GM12872 (cell line): ENCODE data around the gene ZIC2.

ENCODE experiments used
- TF ChIP-seq, protein P1 (sequence below): IDR thresholded peaks from 3 replicates; pipeline ENCODE4 v1.5.1; 2011; ENCODE audit warnings: low read depth, mild to moderate bottlenecking, low read length, moderate library complexity; ENCODE audit not compliant: insufficient read depth

The ZIC2 gene

DNA sequence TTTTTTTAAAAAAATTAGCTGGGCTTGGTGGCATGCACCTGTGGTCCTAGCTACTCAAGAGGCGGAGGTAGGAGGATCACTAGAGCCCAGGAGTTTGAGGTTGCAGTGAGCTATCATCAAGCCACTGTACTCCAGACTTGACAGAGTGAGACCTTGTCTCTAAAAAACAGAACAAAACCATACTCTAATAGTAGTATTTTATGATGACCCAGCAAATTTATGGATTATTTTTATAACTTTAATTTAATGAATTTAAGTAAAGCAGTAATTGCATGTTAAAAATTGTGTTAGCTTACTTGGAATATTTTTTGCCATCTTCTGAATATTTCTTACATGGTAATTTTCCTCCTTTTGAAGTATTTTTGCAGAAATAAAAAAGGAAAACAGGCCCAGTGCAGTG lies 48.3 kb downstream of the ZIC2 start:
- TF ChIP-seq, protein P1, sequence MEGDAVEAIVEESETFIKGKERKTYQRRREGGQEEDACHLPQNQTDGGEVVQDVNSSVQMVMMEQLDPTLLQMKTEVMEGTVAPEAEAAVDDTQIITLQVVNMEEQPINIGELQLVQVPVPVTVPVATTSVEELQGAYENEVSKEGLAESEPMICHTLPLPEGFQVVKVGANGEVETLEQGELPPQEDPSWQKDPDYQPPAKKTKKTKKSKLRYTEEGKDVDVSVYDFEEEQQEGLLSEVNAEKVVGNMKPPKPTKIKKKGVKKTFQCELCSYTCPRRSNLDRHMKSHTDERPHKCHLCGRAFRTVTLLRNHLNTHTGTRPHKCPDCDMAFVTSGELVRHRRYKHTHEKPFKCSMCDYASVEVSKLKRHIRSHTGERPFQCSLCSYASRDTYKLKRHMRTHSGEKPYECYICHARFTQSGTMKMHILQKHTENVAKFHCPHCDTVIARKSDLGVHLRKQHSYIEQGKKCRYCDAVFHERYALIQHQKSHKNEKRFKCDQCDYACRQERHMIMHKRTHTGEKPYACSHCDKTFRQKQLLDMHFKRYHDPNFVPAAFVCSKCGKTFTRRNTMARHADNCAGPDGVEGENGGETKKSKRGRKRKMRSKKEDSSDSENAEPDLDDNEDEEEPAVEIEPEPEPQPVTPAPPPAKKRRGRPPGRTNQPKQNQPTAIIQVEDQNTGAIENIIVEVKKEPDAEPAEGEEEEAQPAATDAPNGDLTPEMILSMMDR: no peak

GRCh38 chr13:100035936-100036335 lies 54.4 kb downstream of the ZIC2 start:
- TF ChIP-seq, protein P1: no peak
